HG02763 (cell line): ENCODE data around the gene PVALEF.

Experiments
- ATAC-seq: cut with Tn5 transposase; IDR thresholded peaks from one replicate; pipeline ENCODE4 v1.9.1; 2021; ENCODE audit warnings: mild to moderate bottlenecking, moderate library complexity; ENCODE audit not compliant: unreplicated experiment

Gene PVALEF

DNA sequence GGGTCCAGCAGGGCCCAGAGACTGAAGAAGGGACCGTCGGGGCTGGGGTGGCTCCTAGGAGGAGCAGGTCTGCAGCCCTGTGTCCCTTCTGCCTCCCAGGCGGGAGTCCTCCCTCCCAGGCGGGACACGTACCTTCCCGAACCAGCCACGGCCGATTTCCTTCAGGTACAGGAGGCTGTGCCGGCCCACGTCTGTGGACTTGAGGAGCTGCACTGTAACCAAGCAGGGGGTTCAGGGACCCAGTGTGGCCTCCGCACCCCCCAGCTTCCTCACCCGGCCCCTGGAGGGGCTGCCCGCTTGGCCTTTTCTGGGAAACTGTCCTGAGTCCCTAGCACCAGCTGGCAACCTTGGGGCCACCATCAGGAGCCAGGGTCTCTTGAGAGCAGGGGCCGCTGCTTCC lies 37.0 kb upstream of the PVALEF start:
- ATAC-seq = no peak

DNA sequence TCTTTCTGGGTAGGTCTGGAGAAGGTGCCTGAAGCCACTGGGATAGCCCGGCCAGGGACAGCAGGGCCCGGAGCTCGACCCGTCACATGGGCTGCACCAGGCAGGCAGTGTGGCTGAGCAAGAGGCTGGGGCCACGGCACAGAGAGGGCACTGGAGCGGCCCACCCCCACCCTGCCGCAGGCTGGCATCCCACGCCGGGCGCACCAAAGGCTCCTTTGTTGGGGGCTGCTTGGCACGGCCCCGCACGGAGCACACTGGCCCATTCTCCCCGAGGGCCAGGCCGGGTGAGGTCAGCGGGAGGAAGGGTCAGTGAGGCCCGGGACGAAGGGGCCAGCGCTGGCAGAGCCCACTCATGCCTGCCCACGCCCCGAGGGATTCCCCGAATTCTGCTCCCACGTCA lies 36.5 kb upstream of the PVALEF start:
- no peak for ATAC-seq

DNA sequence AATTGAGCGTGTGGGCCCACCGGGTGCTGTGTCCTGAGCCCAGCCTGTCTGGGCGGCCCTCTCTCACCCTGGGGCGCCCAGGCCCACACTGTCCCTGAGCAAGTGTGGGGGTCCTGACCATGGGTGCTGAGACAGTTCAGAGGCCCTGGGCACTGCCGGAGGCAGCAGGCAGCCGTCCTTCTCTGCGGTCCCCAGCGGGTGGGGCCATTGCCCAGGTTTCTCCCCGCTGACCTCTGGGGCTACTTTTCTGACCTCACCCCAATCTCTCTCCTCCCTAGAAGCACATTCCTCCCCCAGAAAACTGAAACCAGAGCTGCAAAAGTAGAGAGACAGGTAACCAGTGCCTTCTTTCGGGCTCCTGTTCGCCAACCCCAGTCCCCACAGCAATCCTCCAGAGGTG lies 36.0 kb upstream of the PVALEF start:
- no peak for ATAC-seq

DNA sequence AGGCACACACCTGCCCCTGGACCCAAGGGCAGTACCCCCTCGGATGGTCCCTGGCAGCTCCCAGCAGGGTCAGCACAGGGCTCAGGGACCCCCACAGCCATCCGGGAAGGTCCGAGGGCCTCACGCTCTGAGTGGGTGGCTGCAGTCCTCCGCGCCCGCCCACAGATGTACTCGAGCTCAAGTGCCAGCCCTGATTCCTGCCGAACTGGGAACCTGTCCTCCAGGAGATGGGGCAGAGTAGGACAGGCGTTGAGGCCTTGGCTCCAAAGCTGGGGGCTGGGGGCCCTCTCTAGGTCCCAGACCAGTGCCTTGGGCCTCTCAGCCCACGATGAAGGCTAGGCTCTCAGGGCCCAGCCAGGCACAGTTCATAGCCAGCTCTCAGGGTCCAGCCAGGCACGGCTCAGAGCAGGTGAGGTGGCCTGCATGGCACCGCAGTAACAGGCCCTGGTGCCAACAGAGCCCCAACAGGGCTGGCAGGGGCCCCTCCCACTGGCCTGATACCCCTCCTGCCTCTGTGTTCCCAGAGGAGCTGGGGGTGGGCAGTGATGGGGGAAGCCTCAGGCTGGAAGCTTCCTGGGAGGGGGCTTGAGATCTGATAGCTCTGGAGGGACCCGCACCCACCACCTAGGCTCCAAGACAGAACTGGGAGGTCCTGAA lies 35.5 kb upstream of the PVALEF start:
- ATAC-seq = no peak

DNA sequence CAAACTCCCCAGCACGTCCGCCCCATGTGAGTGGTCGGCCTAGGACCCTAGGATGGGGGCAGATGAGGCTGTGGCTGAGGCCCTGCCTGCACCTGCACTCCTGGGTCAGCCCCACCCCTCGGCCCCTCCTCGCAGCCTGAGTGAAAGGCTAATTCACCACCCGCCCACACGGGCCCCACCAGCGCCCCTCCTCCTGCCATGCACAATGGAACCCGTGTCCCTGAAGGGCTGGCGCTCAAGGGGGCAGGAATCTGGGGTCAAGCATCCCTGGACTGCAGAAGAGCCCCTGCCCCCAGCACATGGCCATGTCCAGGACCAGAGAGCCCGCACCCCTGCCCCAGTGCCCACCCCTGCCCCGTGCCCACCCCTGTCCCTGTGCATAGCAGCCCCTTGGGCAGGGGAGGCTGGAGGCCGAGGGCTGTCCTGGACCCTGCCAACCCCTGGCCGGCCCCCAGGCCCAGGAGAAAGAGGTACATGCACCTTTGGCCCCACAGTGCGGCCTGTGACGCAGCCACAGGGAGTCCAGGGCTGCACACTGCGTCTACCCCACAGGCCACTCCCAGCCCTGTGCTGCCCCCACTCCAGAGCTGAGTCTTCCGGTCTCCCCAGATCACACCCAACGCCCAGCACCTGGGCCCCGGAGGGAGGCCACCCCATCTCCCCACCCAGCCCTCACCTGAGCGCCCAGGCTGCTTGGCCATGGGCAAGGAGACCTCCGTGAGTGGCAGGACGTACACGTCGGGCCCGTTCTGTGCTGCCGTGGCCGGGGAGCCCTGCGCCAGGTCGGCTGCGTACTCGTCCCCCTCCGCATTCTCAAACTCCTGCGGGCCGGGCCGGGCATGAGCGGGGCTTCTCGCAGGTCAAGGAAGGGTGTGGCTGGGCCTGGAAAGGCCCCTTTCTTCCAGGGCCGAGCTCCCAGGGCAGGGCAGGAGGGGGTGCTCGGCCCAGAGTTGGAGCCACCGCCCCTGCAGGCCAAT lies 34.6 kb upstream of the PVALEF start:
- ATAC-seq = no peak

DNA sequence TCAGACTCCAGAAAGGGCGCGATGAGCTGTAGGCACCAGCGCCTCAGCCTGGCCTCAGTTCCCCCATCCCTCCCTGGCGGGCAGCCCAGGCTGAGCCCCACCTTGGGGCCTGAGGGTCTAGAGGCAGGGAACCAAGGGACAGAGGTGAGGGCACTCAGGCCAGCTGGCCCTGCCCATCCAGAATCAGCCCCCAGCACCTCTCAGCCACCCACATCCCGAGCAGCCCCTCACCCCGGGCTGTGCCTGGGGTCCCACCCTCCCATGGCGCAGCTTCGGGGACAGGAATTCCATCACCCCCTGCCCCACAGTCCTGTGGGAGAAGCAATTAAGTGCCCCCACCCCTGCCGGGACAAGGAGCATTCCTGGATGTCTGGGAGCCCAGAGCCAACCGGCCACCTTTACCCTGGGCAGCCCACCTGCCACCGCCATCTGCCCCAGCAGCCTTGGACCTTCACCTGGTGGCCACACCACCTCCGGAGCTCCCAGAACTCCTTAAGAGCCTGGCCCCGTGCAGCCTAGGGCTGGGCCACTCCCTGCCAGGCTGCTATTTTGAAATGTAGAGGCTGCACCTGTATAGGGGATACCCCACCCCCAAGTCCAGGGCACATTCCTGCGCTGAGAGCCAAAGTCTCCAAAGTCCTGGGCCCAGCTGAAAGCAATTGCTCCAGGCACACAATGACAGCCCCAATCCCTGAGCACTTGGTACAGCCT lies 33.7 kb upstream of the PVALEF start:
- ATAC-seq = no peak

DNA sequence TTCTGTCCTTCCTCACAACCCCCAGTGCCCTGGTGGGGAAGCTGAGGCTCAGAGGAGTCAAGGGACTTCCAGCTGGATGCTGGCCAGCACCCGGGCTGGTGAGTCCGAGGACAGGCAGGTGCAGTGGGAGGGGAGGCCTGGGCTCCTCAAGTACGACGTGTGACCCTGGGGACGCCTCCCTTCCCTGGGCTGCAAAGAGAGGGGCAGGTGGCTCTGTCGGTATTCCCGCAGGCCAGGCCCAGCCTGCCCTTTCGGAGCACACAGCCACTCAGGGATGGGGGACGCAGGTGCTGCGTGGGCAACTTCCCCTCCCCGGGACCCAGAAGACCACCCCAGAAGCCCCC lies 33.1 kb upstream of the PVALEF start:
- ATAC-seq = no peak

DNA sequence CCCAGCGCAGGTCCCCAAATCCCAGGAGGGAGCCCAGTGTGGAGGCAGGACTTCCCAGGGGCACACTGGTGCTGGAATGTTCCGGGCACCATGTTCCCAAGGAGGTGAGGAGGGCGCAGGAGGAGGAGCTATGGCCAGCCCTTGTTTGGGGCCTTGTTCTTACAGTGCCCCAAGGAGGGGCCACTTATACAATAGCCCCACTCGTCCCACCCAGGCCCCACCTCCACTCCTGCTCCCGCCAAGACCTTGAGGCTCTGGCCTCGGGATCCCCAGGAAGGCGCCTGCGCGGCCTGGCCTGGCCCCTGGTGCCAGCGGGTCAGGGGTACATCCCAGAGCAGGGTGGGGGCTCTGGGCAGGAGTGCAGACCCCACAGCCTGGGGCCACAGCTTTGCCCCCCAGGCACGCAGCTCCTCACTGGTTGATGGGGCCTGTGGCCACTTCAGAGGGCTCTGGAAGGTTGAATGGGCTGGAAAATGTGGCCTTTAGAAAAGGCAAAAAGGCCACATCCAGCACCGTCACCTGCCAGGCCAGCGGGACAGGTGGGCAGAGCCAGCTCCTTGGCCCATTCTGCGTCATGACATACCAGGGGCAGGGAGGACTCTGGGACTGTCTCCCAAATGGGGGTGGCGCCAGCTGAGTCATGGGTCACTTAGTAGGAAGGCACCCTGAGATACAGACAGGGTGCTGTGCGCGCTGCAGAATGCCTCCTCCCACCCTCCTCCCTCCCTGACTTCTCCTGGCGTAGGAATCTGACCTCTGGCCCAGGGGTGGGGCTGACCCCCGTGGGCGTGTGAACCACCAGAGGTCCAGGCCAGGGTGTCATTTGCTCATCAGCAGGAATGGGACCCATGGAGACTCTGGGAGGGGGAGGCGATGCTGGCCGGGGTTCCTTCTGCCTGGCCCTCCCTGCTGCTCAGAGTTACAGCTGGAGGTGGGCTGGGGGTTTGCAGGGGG lies 32.3 kb upstream of the PVALEF start:
- ATAC-seq = no peak

DNA sequence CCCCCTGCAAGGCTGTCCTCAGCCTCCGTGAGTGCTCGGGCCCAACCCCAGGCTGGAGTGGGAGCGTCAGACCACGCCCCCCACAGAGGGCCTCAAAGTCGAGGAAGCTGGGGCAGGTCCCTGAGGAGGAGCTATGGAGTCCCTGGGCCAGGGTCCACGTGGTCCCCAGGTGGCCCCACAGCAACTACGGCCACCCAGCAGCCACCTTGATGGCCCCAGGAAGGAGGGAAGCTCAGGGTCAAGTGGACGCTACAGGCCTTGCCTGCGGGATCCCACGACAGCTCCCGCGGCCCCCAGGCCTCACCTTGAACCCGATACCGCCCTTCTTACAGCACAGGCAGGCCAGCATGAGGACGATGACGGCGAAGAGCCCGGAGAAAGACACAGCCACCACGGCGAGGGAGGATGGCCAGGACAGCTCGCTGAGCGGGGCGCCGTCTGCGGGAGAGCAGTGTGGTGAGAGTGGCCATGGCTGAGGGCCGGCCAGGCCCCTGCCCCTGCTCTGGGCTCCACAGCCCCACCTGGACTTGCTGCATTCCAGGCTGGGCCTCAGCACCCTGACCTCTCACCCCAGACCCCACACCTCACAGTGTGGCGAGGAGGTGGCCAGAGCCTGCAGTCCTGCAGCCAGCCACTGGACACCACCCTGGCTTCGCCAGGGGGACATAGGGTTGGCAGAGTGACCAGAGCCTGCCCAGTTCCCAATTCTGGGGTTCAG lies 31.1 kb upstream of the PVALEF start:
- ATAC-seq = no peak

DNA sequence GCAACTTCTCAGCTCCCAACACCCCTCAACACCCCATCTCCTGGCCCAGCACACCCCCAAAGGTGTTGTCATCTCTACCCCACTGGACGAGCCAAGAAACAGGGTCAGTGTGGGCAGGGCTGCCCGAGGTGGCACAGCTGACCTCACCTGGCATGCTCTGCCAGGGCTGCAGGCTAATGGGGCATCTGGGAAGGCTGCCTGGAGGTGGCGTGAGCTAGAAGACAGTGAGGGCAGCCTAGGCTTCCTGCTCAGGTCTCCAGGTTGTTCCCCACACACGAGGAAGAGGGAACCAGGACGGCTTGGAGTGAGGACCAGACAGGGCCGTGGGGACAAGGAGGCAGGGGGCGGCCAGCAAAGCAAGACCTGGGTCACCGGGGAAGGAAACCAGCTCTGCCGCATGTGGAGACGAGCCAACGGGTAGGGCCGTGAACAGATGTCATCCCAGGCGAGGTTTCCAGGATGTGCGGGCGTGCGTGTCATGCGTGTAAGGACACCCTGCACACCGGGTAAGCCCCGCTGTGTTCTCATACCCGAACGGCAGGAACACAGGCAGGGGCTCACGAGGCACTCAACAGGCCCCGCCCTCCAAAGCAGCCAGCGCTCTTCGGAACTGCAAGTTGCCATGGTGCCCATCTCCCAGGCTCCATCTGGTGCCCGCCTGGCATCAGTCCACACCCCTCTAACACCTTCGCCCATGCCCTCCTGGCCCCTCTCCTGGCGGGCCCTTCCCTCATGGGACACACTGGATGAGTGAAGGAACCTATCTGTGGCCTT lies 29.6 kb upstream of the PVALEF start:
- ATAC-seq = no peak

DNA sequence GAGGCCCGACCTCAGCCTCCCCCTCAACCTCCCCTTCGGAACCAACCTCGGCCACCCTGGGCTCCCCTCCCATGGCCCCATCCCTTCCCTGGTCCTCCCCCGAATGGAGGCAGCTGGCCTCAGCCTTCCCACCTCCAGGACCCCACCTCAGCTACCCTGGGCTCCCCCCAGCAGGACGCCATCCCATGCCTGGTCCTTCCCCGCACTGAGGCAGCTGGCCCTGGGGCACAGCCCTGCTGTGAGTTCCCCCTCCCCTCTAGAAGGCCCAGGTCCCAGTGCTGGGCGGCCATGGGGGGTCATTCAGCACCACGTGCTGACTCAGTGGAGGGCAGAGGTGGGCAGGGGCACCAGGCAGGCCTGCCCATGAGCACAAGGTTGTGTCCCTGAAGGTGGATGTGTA lies 28.9 kb upstream of the PVALEF start:
- no peak for ATAC-seq

DNA sequence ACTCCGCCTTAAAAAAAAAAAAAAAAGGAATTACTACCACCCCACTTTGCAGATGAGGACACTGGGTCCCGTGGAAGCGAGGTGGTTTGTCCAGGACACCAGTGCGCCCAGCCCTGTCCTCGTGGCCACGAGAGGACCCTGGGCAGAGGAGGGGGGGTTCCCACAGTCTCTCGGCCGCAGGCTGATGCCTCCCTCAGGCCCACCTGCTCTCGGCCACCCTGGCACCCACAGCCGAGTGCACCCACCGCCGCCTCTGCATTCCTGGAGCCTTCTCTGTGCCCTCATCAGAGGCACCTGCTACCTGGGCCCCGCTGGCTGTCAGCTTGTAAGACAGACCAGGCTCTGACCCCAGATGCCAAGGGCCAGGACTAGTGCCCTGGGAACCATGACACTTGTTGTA lies 28.1 kb upstream of the PVALEF start:
- ATAC-seq = no peak

DNA sequence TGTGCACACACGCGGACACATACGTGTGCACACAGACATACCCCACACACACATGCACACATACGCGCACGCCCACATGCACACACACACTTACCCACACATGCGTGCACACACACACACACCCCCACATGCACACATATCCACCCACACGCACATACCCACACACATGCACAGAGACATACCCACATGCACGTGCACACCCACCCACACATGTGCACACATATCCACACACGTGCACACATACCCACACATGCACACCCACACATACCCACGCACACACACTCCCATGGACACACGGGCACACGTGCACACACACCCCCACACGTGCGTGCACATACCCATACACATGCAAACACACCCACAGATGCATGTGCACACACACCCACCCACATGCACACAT lies 27.2 kb upstream of the PVALEF start:
- no peak for ATAC-seq

DNA sequence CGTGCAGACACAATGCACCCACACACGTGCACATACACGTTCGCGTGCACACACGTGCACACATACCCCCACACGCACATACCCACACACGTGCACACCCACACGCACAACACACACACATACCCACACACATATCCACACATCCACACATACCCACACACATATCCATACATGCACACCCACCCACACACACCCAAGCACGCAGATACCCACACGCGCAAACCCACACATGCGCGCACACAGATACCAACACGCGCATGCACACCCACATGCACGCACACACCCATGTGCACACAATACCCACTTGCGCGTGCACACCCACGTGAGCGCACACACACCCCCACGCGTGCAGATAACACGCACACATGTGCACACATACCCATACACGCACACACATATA lies 26.8 kb upstream of the PVALEF start:
- no peak for ATAC-seq

DNA sequence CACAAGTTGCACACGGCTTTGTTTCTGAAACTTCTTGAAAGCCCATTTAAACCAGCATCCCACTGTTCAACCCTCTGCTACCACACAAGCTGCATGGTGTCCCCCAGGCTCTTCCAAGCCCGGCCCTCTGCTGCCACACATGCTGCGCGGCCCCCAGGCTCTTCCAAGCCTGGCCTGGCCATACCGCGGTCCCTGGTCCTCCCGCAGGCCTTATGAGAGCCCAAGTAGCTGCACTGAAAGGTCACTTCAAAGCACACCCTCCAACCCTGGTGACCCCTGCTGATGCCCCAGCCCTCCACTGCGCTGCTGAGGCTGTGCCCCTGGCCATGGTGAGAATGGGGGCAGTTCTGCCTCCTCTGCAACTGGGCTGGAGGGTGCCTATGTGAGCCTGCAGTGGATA lies 25.9 kb upstream of the PVALEF start:
- ATAC-seq = no peak

DNA sequence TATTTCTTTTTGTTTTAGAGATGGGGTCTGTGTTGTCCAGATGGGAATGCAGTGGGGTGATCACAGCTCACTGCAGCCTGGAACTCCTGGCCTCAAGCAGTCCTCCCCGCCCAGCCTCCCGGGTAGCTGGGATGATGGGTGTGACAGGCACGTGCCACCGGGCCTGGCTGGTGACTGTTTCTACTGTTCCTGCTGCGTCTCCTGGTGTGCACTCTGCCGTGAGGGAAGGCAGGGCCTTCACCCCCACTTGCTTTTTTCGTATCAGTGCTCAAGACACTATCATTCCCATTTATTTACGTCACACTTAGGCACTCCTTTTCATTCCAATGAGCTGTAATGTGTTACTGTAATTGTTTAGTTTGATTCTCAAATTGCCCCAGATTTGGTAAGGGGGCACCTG lies 25.3 kb upstream of the PVALEF start:
- ATAC-seq = no peak

DNA sequence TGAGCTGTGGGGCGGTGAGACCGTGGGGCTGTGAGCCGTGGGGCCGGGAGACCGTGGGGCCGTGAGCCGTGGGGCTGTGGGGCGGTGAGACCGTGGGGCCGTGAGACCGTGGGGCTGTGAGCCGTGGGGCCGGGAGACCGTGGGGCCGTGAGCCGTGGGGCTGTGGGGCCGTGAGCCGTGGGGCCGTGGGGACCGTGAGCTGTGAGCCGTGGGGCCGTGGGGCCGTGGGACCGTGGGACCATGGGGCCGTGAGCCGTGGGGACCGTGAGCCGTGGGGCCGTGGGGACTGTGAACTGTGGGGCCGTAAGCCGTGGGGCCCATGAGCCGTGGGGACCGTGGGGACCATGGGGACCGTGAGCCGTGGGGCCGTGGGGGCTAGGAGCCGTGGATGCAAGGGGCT lies 24.6 kb upstream of the PVALEF start:
- no peak for ATAC-seq

DNA sequence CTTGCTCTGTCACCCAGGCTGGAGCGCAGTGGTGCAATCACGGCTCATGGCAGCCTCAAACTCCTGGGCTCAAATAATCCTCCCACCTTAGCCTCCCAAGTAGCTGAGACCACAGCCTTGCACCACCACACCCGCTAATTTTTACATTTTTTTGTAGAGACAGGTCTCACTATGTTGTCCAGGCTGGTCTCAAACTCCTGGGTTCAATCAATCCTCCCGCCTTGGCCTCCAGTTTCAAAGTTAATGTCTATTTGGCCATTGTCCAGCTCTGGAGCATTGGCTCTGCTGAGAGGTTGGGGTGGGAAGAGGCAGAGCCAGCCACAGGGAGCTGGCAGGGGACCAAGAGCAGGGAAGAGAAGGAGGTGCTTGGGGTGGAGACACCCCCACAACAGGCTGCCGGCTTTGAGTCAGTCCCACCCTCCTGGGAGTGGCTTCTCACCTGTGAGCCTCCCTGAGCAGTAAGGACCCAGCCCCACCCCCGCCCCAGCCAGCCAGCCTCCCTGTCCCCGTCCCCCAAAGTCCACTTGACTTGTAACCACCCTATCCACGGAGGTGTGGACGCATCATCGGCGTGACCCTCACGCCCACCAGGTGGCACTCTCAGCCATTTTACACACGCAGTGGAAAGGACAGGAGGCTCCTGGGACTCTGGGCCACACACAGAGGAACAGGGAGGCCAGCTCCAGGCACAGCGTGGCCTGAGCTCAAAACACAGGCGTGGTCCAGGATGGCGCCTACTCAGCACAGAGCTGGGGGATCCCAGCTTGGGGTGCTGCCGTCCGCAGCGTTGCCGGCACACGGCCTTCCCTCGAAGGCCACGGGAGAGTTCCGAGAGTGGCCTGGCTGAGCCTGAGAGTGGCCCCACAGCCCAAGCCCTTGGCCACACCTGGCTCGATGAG lies 22.8 kb upstream of the PVALEF start:
- no peak for ATAC-seq

DNA sequence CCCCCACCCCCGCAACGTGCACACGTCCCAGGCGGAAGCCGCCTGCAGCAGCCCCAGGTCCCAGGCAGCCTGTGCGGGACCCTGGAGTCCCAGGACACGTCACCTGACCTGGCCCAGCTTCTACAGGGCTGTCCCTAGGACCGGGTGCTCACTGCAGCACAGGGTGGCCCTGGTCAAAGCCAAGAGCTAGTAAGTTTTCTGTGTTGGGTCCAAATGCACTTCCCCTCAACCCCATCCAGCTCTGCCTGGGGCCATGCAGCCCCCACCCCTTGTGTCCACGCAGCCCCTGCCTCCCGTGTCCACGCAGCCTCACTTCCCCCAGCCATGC lies 22.1 kb upstream of the PVALEF start:
- ATAC-seq = no peak
